GM18508 (cell line): ENCODE measurements around the gene CD96.
"Not testable (repeated sequence)": the region's sequence is repeated elsewhere in the genome, so short reads cannot be mapped to it uniquely, and the experiment has no call there.

ENCODE experiments used
- ATAC-seq: cut with Tn5 transposase; IDR thresholded peaks from one replicate; pipeline ENCODE4 v1.9.1; 2021; ENCODE audit warnings: moderate number of reproducible peaks; ENCODE audit not compliant: insufficient read depth, unreplicated experiment

CD96 gene, protein sequence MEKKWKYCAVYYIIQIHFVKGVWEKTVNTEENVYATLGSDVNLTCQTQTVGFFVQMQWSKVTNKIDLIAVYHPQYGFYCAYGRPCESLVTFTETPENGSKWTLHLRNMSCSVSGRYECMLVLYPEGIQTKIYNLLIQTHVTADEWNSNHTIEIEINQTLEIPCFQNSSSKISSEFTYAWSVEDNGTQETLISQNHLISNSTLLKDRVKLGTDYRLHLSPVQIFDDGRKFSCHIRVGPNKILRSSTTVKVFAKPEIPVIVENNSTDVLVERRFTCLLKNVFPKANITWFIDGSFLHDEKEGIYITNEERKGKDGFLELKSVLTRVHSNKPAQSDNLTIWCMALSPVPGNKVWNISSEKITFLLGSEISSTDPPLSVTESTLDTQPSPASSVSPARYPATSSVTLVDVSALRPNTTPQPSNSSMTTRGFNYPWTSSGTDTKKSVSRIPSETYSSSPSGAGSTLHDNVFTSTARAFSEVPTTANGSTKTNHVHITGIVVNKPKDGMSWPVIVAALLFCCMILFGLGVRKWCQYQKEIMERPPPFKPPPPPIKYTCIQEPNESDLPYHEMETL

DNA sequence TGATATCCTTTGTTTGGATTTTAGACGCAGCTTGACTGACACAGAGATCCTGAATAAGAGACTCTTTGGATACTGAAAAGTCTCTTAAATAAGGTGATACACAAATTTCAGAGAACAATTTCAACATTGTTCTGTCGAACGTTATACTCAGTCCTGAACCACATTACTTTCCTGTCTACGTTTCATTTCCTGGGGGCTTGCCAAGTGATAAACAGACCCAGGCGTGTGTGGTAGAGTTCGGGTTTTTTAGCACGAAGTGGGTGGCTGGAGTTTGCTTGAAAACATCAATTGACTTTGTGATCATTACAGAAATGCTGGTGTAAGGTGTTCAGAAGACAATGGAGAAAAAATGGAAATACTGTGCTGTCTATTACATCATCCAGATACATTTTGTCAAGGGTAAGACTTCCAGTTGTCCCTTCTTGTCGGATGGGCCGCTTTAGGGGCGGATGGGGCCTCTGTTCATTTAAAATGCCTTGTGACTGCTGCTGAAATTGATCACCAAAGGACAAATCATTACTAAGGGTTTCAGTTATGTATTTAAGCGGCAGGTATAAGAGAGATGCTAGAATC is at the start of gene CD96:
TSS of gene CD96 (plus strand) at position 287 of the 573 bp plus-strand sequence. CDS start at position 339, 52 bp downstream.
- peak; percentile 28 for ATAC-seq

DNA sequence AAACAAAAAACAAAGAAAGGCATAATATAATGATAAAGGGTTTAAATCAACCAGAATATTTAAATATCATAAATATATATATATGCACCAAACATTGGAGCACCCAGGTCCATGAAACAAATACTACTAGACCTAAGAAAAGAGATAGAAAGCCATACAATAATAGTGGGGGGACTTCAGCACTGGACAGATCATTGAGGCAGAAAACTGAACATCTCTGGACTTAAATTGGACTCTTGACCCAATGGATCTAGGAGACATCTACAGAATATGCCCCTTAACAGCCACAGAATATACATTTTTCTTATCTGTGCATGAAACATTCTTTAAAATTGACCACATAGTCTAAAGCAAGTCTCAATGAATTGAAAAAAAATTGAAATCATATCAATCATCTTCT is 48.7 kb upstream of the CD96 start:
- ATAC-seq, result no peak

DNA sequence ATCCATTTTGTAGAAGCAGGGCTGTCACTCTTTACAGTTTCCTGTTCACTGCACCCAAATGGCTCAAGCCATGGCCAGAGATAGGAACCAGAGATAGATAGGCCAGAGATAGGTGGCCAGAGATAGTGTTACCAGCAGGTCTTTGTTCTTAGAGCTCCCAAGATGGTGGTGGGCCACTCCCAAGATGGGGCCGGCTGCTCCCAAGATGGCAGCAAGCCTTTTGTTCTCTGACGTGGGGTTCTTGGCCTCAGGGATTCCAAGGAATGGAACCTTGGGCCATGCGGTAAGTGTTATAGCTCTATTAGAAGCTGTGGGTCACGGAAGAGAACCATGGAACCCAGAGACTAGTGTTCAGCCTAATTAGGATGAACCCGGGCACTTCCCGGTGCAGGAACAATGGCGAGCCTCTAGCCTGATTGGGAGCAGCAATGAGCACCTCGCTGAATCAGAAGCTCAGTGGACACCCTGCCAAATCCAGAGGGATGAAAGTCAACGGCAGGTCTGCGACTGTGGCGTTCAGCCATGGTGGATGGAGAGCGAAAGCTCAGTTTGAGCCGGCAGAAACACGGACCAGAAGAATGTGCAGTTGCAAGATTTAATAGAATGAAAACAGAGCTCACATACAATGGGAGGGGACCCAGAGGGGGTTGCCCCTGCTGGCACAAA is 45.0 kb upstream of the CD96 start:
- ATAC-seq, result no peak

DNA sequence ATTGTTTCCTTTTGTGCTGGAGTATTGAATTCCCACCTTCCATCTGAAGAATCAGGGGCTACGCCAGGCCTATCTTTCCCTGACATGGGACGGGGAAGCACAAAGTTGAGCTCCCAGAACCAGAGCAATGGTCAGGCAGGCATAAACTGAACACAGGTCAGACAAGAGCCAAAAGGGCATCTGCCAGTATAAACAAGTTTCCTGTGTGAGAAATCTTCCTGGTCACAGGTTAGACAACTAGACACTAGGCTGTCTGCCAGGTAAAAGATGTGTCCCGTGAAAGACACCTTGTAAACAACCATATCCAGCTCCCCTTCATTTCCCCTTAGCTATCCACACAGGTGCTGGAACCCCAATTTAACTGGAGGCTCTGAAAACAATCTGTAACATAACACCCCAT is 44.0 kb upstream of the CD96 start:
- no peak for ATAC-seq

DNA sequence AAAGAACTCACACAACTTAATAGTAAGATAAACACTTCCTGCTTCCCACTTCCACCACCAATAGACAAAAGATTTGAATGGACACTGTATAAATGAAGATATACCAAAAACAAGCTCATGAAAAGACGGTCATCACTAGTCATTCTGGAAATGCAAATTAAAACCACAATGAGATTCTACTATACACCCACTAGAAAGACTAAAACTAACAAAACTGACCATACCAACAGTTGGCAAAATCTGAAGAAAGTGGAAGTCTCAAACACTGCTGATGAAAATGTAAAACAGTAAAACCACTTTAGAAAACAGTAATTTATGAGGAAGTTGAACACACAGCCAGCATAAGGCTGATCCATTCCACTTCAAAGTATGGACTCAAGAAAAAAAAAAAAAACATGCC is 35.6 kb upstream of the CD96 start:
- peak; percentile 91 for ATAC-seq

DNA sequence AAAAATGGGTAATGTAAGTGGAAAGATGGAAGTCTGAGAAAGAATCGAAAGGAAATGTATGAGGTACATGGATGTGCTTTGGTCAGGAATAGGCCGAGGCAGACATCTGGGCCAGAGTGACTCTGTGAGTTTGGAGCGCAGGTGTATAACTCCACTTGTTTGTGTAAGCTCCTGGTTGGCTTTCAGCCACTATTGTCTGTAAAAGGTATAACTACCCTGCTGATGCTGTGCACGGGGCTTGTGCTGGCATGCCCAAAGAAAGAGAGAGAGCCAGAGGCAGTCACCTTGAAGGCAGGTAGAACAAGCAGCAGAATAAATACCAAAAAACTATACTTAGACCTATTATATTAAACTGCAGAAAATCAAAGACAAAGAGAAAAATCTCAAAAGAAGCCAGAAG is 32.7 kb upstream of the CD96 start:
- no peak for ATAC-seq

DNA sequence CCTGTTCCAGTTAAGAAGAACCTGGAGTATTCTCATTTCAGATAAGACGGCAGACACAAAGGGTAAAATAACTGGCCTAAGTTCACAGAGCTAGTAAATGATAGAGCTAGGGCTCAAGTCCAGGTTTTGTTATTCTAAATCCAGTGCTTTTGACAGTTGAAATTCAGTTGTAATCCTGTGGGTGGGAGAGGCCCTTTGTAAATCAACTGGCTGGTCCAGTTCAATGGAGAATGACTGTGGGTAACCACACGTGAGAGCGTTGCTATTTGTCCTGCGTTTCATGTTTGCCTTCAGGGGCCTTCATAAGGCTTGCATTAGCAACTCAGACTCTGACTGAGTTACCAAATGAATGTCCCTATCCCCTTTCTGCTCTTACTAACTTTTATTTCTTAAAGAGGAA is 24.2 kb upstream of the CD96 start:
- ATAC-seq, result no peak

DNA sequence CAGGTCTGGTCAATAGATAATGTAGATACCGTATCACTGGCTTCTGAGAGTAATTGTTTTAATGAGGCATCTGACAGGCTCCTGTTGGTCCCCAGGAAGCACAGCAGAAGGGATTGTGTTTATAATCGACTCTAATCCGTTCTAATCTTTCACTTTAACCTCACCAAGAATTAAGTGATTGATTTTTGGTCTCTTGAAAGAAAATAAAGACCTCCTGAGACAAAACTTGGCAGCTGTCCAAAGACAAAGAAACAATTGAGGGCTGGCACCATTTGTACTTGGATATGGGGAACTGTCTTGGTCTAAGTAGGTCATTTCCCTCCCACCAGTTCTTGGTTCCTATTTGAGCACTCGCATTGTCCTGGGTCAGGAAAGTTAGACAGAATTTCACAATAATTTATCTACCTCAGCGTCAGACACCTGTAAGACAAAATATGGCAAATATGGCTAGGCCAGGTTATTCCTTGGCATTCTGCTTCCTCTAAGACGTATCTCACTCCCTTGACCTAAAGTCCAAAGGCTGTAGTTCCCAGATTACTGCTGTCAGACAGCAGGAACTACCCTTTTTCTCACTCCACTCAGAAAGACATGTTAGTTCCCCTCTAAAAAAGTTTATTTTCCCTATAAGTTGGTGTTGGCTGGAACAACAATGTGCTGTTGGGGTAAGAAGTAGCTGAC is 22.7 kb upstream of the CD96 start:
- ATAC-seq, result no peak

DNA sequence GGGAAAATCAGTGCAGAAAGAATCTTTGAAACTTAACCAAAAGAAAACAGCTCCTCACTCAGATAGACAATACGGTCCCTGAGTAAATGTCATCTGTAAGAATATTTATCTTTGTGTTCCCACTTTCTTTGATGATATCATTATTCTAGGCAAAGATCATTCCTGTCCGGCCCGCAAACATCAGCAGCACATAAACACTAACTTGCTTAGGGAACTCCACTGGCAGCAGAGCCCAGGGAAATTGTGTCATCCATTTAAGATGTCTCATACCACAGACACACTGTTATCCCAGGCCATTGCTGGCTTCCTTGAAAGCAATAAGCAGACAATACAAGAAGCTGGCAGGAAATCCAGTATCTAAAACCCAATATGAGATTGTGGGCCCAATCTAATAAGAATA is 20.1 kb upstream of the CD96 start:
- no peak for ATAC-seq

DNA sequence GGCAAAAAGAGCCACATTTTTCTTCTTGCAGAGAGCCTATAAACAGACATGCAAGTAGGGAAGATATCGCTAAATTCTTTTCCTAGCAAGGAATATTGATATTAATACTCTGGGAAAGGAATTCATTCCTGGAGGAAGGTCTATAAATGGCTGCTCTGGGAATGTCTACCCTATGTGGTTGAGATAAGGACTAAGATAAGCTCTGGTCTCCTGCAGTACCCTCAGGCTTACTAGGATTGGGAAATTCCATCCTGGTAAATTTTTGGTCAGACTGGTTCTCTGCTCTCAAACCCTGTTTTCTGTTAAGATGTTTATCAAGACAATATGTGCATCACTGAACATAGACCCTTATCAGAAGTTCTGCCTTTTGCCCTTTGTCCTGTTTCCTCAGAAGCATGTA is 17.5 kb upstream of the CD96 start:
- ATAC-seq, result not testable (repeated sequence)

DNA sequence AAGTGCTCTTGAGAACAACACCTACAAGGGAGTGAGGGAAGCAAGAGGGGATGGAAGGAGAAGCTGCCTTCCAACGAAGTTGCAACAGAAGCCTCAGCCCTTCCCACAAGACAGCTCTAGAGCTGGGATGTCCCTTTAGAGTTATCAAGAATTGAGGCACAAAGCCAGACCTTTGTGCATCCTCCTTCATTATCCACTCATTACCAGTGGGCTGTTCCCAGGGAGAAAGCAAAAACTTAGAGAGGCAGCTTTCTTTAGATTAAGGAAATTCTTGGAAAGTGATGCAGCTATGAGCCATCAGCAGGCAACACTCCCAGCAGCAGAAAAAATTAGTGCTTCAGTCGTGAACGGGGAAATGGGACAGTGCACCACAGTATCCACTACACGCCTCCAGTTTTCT is 10.6 kb upstream of the CD96 start:
- ATAC-seq, result no peak

DNA sequence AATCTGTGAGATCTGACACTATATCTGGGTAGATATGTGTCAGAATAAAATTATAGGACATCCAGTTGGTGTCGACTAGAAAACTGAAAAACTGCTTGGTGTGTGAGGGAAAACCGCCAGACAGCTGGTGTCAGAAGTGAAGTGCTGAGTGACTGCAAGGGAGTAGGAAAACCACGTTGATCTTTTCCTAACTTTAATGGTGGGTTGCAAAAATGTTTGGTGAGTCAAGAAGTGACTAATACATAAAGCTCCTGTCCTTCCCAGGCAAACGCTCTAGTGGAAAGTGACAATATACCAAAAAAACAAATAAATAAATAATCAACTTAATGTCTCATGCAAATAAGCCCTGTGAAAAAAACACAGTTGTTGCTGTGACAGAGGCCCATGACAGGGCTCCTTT is 7.3 kb upstream of the CD96 start:
- no peak for ATAC-seq

DNA sequence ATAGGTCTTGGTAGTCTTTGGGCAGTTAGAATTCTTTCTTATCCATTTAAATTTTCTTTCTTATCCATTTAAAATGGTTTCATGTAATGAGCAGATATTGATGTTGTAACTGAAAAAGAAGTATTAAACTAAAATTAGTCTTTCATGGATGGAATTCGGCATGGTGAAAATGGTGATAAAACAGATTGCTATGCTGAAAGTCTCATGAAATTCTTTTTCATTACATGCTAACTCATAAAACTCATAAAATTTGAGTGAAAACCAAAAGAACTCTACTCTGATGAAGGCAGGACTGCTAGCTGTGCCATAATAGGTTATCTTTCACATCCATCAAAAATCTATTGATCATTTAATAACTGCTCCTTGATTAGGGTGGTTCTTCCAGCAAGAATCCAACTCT is 3.9 kb upstream of the CD96 start:
- ATAC-seq, result no peak

DNA sequence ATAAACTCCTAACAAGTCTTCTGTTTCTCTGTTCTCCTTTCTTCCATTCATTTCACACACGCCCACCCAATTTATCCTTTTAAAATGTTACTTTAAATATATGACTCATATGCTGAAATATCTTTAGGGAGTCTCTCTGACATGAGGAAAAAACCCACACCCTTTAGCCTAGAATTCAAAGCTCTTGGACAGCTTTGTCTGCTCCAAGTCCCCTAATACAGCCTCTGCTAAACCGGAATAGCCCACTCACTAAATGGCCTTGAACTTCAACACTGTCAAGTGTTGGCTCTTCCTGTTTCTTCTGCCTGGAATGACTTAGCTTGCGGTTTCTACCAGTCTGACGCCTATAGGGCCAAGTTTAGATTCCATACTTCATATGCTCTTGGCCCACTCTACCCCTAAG is 3.3 kb upstream of the CD96 start:
- ATAC-seq, result peak; percentile 40

DNA sequence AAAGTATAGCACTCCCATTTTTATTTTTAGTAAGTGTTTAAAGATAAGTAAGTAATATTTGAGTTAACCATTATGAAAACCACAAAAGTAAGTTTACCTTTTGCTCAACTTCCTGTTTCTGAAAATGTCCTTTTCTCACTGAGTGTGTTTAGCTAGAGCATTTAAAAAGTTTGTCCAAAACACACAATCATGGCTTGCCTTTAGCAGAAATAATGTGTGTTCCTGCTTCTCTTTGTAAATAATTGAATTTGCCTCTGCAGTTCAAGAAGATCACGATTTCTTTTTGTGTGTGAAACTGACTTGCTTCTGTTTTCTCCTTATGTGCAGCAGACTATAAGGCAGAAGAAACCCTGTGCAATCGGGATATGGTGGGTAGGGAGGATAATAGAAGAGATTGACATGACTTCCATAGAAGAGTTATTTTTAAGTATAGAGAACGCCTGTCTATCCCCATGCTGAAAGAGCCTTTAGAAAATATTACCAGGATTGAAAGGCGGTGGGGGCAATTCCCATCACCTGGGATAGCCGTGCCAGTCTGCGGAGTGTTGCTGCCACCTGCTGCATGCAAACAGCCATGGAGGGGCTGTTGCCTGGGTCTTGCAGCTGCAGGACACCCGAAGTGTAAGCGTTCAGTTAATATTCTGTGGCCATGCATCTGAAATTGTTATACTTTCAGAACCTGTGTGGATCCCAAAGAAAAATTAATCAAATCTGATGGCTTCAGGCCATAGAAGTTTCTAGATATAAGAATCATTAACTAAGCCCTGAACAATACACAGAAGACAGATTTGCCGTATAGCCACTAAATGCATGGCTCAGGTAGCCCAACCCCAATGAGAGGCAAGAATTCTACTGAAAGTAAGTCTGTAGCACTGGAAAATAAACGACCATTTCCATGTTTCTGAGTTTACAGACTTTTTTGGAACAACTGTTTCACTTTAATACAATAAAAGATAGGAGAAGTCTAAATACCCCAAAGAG is 2.4 kb upstream of the CD96 start:
- peak; percentile 33 for ATAC-seq

DNA sequence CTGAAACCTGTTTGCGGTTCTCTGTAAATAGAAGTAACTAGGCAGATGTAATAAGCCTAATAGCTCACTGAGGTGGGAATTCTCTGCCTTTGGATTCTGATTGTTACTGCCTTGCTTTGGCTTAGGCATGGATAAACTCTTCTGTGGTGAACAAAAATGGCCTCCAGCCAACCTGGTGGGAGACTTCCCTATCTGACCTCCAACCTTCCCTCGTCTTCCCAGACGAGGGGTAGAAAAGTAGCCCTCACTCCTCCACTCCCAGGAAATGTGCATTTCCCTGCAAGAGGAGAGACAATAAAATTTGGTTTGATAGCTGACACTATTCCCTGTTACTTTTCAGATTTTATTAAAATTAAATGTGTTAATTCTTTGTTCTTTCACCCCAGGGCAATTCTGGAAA is 606 bp upstream of the CD96 start:
- no peak for ATAC-seq

DNA sequence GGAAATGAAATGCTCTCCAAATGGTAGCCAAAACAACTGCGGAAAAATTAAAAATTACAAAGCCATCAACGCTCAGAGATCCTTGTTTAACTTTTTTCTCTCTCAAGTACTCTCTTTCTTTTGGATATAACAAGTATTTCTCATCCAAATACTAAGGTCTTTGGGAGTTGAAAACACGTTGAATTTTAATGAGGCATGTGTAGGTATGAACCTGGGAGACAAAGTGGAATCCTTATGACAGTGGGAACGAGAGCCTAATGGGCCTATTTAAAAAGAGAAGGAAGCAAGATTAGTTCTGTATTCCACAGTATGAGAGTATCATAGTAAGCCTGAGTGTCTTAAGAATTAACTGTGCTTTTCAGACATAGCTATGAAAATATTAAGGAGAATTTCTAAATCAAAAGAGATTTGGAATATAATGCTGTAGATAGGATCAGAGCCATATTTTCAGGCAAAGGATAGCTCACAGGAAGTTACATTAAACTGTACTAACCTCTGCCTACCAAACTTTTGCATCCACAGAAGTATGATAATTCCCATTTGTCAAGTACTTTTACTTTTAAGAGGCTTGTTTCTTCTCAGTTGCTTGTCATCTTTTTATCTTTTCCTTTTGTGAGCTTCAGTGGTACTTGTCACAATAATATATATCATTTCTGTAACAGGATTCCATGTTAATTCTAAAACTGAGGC is 759 bp downstream of the CD96 start:
- ATAC-seq, result no peak

DNA sequence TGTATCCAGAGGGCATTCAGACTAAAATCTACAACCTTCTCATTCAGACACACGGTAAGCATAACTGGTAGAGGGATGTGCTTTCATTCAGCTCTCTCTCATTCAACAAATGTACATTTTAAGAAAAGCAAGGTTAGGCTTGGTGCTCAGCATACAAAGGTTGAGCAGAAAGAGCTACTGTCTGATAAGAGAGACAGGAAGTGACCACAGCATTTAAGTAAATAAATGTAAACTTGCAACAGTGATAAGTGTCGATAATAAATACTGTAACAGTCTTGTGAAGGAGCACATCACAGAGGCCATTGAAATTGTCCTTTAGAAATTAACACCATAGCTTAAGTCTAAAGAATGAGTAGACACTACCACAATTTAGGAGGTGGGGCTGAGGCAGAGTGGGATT is 3.4 kb downstream of the CD96 start:
- no peak for ATAC-seq

DNA sequence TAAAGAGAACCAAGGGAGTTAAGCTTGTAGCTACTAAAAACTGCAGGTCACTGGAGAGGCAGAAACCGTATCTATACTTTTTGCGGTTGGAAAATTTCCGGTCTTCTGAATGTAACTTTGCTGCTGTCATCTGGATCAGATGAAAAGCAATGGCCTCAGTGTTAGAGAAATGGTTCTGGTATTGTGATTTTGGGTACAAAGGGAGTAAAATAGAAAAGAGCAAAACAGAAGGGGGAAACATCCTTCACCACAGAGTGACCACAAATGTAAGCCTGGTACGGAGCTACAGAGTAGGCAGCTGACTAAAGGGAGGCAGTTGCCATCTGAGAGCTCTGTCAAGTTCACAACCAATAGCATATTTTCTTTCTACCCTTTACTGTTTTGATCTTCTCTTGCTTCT is 5.6 kb downstream of the CD96 start:
- peak; percentile 68 for ATAC-seq
